ENCODE measurements around the gene TMEM208. TPM values are rescaled to one million over a fixed set of nuclear protein-coding genes. Genes with fewer than 3 reads are reported as not detected.

TMEM208 gene
- total RNA-seq, 2 experiments from 2014 or later = 25.8 to 40.8 TPM

DNA sequence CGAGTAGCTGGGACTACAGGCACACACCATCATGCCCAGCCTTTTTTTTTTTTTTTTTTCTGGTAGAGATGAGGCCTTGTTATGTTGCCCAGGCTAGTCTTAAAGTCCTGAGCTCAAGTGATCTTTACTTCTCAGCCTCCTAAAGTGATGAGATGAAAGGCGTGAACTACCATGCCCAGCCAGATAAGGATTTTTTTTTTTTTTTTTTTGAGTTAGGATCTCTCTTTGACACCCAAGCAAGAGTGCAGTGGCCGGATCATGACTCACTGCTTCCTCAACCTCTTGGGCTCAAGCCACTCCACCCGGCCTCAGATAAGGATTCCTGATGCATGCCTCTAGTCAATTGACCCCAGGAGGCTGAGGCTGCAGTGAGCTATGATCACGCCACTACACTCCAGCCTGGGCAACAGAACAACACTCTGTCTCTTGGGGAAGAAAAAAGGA lies 41.2 kb downstream of the TMEM208 start:
- ChIA-PET POLR2A (no interaction called here), CTCF (interaction anchor here (0.6 to 1.5 kb wide), 4 partner anchors 10 to 254 kb away, joined by 3 to 4 read pairs (median 3); no protein-coding TSS in a partner anchor)
- Mint-ChIP-seq H3K27ac (no peak overlapping the region), H3K4me3 (no peak overlapping the region), H3K36me3 (ENCODE audit: low read depth) (no peaks in the 10 kb centered on the region), H3K9me3 (no peaks in the 10 kb centered on the region), H3K4me1 (no peaks in the 10 kb centered on the region), H3K27me3 (peaks cover 4% of the 10 kb centered on the region)
- DNase-seq = no peak

DNA sequence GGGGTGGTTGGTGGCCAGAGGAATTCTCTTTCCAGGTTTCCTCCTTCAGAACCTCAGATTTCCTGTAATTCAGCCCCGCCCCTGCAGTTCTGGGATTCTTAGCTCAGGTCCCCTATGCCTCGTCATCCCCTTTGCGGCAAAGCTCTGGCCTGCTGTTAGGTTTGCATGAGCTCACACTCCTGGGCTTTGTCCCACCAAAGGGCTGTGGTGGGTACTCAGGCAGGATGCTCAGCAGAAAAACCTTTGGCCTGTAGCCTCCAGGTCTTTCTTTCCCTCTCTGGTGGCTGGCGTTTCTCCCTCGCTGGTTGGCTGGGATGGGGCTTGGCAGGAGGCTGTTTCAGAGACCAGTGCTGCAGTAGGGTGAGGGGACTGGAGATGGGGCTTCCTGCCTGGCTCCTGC lies 42.8 kb downstream of the TMEM208 start:
- no peak for DNase-seq
- no peak overlapping the region for H3K27ac Mint-ChIP-seq
- POLR2A ChIA-PET = no interaction called here

DNA sequence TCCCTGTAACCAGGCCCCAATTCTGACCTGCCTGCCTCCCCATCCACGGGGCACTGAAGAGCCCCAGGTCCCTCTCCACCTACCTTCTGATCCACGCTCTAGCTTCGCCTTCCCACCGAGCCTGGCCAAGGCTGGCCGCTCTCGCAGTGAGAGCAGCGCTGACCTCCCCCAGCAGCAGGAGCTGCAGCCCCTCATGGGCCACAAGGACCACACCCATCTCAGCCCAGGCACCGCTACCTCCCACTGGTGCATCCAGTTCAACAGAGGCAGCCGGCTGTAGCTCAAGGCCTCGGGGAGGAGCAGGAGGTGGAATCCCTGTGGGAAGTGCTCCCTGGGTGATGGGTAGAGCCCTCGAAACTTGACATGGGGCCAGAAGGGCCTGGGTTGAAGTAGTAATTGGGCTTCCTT lies 44.0 kb downstream of the TMEM208 start:
- ChIA-PET CTCF (interaction anchor here (0.5 to 1.5 kb wide), 4 partner anchors 10 to 243 kb away, joined by 3 to 6 read pairs (median 3); partner anchors contain the start of gene SLC9A5), POLR2A (no interaction called here)
- Mint-ChIP-seq H3K4me1 (peaks cover 3% of the 10 kb centered on the region), H3K9me3 (no peaks in the 10 kb centered on the region), H3K27me3 (no peaks in the 10 kb centered on the region), H3K27ac (no peak overlapping the region), H3K4me3 (no peak overlapping the region), H3K36me3 (ENCODE audit: low read depth) (peaks cover 7% of the 10 kb centered on the region)
- DNase-seq = no peak

More for the DNA sequence above, 42.8 kb downstream of the TMEM208 start:
- CTCF ChIA-PET = interaction anchor here (0.6 to 1.5 kb wide), 4 partner anchors 9 to 1898 kb away, joined by 3 to 4 read pairs (median 3); no protein-coding TSS in a partner anchor
- Mint-ChIP-seq H3K4me1 (no peaks in the 10 kb centered on the region), H3K9me3 (no peaks in the 10 kb centered on the region), H3K4me3 (no peak overlapping the region), H3K27me3 (no peaks in the 10 kb centered on the region), H3K36me3 (ENCODE audit: low read depth) (peaks cover 2% of the 10 kb centered on the region)

DNA sequence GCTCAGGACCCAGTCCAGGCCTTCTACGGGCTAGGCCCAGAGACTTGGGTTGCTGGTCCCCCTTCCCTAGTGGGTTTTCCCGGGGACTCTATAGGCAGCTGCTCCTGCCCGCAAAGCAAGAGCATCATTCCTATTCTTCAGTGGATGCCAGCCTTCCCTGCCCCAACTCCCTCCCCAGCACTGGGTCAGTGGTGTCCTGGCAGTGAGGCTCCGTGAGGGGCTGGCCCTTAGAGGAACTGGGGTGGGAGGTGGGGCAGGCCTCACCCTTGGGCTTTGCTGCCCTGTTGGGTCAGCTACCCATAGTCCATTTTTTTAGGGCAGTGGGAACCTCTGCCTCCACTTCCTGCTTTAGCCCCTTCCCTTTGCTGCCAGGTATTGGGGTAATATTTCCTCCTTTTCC lies 44.5 kb downstream of the TMEM208 start:
- Mint-ChIP-seq H3K9me3 (no peaks in the 10 kb centered on the region), H3K27me3 (no peaks in the 10 kb centered on the region), H3K36me3 (ENCODE audit: low read depth) (peaks cover 9% of the 10 kb centered on the region), H3K4me1 (peaks cover 3% of the 10 kb centered on the region), H3K27ac (no peak overlapping the region), H3K4me3 (no peak overlapping the region)
- DNase-seq = no peak
- POLR2A ChIA-PET = no interaction called here
- CTCF ChIA-PET = interaction anchor here (0.5 to 1.5 kb wide), 3 partner anchors 11 to 42 kb away, joined by 3 to 6 read pairs (median 3); partner anchors contain the start of gene SLC9A5

DNA sequence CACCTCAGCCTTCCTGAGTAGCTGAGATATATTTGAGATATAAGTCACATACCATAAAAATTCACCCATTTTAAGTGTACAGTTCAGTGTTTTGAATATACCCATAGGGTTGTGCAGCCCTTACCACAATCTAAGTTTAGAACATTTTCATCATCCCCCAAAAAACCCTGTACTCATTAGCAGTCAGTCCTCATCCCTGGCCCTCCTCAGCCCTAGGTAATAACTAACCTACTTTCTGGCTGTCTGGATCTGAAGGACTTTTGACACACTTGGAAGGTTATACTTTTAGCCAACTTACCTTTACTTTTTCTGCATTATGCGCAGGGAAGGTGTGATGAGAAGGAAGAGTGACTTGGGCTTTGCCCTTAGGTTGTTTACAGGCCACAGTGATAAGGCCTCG lies 48.4 kb downstream of the TMEM208 start:
- H3K9me3 Mint-ChIP-seq = no peaks in the 10 kb centered on the region
- H3K4me1 Mint-ChIP-seq = peaks cover 17% of the 10 kb centered on the region
- no peak overlapping the region for H3K27ac Mint-ChIP-seq
- H3K4me3 Mint-ChIP-seq = no peak overlapping the region
- DNase-seq = no peak
- POLR2A ChIA-PET = no interaction called here
- peaks cover 15% of the 10 kb centered on the region for H3K36me3 Mint-ChIP-seq (ENCODE audit: low read depth)
- no peaks in the 10 kb centered on the region for H3K27me3 Mint-ChIP-seq
- CTCF ChIA-PET = interaction anchor here (0.6 kb wide), 1 partner anchor 231 kb away, joined by 3 read pairs; no protein-coding TSS in a partner anchor

DNA sequence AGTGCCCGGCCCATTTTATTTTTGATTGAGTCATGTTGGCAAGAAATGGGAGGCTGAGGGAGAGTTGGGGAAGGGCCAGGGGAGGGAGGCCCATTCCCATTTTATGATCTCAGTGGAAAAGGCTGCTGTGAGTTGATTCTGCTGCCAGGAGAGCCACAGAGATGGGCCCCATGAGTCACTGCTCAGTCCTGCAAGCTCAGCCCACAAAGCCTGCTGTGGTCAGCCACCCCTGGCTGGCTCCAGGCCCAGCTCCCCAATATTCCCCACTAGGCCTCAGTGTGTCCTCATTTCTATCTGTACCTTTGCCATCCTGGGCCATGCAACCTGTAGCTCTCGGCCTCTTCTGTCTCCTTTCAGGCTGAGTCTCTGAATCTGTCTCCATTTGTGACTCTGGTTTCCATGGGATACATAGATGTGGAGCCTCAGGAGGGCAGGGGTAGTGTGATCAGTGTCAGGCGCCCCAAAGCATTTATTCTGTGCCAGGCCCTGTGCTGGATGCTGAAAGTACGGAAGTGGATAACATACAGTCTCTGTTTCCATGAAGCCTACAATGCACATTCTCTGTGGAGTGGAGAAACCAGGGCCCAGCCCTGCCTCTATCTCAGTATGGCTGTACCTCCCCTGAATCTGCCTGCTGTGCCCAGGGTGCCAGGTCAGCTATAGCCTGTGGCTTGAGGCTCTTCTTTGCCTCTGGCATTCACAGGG lies 50.5 kb downstream of the TMEM208 start:
- H3K4me1 Mint-ChIP-seq = peaks cover 17% of the 10 kb centered on the region
- H3K36me3 Mint-ChIP-seq (ENCODE audit: low read depth) = peaks cover 15% of the 10 kb centered on the region
- no peaks in the 10 kb centered on the region for H3K27me3 Mint-ChIP-seq
- no peak for DNase-seq
- POLR2A ChIA-PET = no interaction called here
- H3K4me3 Mint-ChIP-seq = peak overlapping the region; percentile 60
- no peaks in the 10 kb centered on the region for H3K9me3 Mint-ChIP-seq
- CTCF ChIA-PET = interaction anchor here (0.6 to 2.0 kb wide), 7 partner anchors 10 to 114 kb away, joined by 3 to 8 read pairs (median 4); partner anchors contain the start of gene FHOD1
- H3K27ac Mint-ChIP-seq = peak overlapping the region; percentile 73

DNA sequence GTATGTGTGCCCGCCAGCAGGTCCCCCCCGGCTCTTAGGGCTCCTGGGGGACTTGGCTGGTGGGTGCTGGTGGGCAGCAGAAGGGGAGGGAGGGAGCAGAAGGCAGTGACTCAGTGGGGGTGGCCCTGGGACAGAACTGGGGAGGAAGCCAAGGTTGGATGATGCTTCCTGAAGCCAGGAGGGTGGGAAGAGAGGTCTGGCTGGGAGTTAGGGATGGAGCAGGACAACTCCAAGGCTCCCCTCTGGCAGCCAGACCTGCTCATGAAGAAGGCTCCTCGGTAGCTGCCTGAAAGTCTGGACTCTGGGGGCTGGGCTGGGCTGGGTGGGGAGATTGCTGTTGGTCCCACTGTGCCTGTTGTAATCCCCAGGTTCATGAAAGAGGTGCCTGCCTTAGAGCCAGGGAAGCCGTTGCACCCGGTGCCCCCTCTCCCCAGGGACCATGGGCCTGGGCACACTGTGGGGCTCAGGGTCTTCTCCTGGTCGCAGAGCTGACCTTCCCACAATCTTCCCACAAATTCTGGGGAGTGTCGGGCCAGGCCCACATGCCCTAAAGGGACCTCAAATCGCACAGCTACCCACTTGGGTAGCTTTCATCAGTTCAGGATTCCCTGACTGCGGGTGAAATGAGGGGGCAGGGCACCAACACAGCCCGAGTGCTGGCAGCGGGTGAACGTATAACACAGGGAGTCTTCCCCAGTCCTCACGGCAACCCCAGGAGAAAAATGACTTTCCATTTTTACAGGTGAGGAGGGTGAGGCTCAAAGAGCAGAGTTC lies 51.3 kb downstream of the TMEM208 start:
- Mint-ChIP-seq H3K4me3 (peak overlapping the region; percentile 78), H3K27me3 (no peaks in the 10 kb centered on the region), H3K27ac (peak overlapping the region; percentile 89), H3K36me3 (ENCODE audit: low read depth) (peaks cover 15% of the 10 kb centered on the region), H3K9me3 (no peaks in the 10 kb centered on the region), H3K4me1 (peaks cover 17% of the 10 kb centered on the region)
- DNase-seq = no peak
- POLR2A ChIA-PET = no interaction called here
- CTCF ChIA-PET = interaction anchor here (0.6 to 2.0 kb wide), 12 partner anchors 10 to 142 kb away, joined by 3 to 10 read pairs (median 3); partner anchors contain the start of gene FHOD1

Small RNAs within 50 kb of the gene (microRNA-seq; reads per million reads assigned to microRNA genes)
- gene MIR328 (ENCODE audit: borderline microRNAs expressed, borderline replicate concordance) = 37.9 reads per million, percentile 61 among the genes with 10 or more reads in this experiment

Other genes with a start within 250 kb of the TMEM208 start
- 10 to 100 TPM; 28.9 to 30.5 TPM for gene CES4A, start 238.5 kb upstream of the TMEM208 start, total RNA-seq
- gene CBFB, start 198.0 kb upstream of the TMEM208 start, total RNA-seq = 100 to 1,000 TPM; 218 to 222 TPM
- 10 to 100 TPM; 15.2 to 19.0 TPM for gene PHAF1, start 117.2 kb upstream of the TMEM208 start, total RNA-seq
- gene B3GNT9, start 76.1 kb upstream of the TMEM208 start, total RNA-seq = 1 to 10 TPM; 7.1 to 7.2 TPM
- 10 to 100 TPM; 47.2 to 57.5 TPM for gene TRADD, start 67.2 kb upstream of the TMEM208 start, total RNA-seq
- gene FBXL8, start 67.2 kb upstream of the TMEM208 start, total RNA-seq = 10 to 100 TPM; 35.7 to 46.6 TPM
- gene HSF4, start 62.4 kb upstream of the TMEM208 start, total RNA-seq = 10 to 100 TPM; 49.6 to 58.1 TPM
- gene NOL3, start 56.6 kb upstream of the TMEM208 start, total RNA-seq = 10 to 100 TPM in 1 of 2 experiments, 1 to 10 TPM in 1; 8.9 to 13.3 TPM
- gene MATCAP1, start 43.2 kb upstream of the TMEM208 start, total RNA-seq = 10 to 100 TPM; 47.5 to 51.4 TPM
- gene EXOC3L1, start 37.0 kb upstream of the TMEM208 start, total RNA-seq = not detected
- 100 to 1,000 TPM; 114 to 120 TPM for gene E2F4, start 35.0 kb upstream of the TMEM208 start, total RNA-seq
- gene ELMO3, start 28.0 kb upstream of the TMEM208 start, total RNA-seq = 1 to 10 TPM; 6.2 to 6.3 TPM
- gene FHOD1, start 20.4 kb downstream of the TMEM208 start, total RNA-seq = 10 to 100 TPM; 59.2 to 62.0 TPM
- 1 to 10 TPM; 1.5 to 2.0 TPM for gene SLC9A5, start 21.8 kb downstream of the TMEM208 start, total RNA-seq
- gene PLEKHG4, start 52.4 kb downstream of the TMEM208 start, total RNA-seq = 10 to 100 TPM; 15.7 TPM
- gene KCTD19, start 99.6 kb downstream of the TMEM208 start, total RNA-seq = not detected
- not detected for gene LRRC36, start 99.7 kb downstream of the TMEM208 start, total RNA-seq
- gene TPPP3, start 166.4 kb downstream of the TMEM208 start, total RNA-seq = not detected
- gene ZDHHC1, start 189.3 kb downstream of the TMEM208 start, total RNA-seq = under 1 TPM; 0.22 to 0.29 TPM
- not detected for gene HSD11B2, start 204.0 kb downstream of the TMEM208 start, total RNA-seq